Mucosa of stomach (tissue), 1 donor: ENCODE data around the gene STX8.
A peak's percentile ranks its signal among the peaks of the same experiment; 100 is the strongest.

ENCODE experiments used
- H3K27me3 ChIP-seq: one replicate; pipeline ENCODE4 v1.7.0; 2013; ENCODE audit warnings: mild to moderate bottlenecking, low read length; ENCODE audit not compliant: control insufficient read depth, insufficient read depth
- H3K36me3 ChIP-seq: one replicate; pipeline ENCODE4 v1.7.0; 2013; ENCODE audit warnings: low read length; ENCODE audit not compliant: control insufficient read depth, insufficient read depth
- H3K4me1 ChIP-seq: one replicate; pipeline ENCODE4 v1.7.0; 2013; ENCODE audit warnings: mild to moderate bottlenecking, low read length; ENCODE audit not compliant: control insufficient read depth, insufficient read depth
- H3K4me3 ChIP-seq: one replicate; pipeline ENCODE4 v1.7.0; 2013; ENCODE audit warnings: low read length
- H3K9ac ChIP-seq: one replicate; pipeline ENCODE4 v1.7.0; 2013; ENCODE audit warnings: mild to moderate bottlenecking, low read length, moderate library complexity
- H3K9me3 ChIP-seq: one replicate; pipeline ENCODE4 v1.7.0; 2013; ENCODE audit warnings: mild to moderate bottlenecking, low read length, moderate library complexity; ENCODE audit not compliant: control insufficient read depth
- donor health status: Pancreatic carcinoma.

STX8 gene

DNA sequence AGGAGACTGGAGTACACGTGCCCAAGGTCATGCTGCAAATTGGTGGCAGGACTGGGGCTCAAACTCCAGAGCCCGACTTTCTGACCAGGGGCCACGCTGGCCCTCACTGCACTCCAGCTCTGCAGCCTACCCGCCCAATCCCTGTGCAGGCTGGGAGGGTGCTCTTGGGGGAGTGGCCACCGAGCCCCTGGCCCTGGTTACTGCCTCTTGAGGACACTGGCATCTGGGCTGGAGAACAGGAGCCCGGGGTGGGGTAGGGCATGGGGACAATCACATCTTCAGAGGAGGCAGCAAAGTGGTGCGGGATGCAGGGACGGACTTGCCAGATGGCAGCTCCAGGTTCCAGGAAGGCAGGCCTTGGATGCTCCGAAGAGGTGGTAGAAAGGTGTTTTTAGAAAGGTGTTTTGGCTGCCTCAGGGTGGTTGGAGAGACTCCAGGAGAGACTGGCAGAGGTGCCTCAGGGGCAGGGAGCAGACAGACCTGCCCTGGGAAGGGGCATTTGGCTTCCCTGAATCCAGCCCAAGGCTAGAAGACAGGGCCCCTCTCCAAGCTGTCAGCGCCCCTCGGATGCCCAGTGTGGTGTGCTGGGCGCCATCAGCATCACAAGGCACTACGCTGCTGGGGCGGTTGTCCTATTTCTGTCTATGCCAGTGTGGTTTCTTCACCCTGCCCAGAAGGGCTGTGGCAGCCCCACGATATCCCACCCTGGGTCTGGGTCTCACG, 333.7 kb downstream of the STX8 start:
- H3K9ac ChIP-seq = no peak overlapping the region
- H3K36me3 ChIP-seq = no peaks in the 10 kb centered on the region
- H3K27me3 ChIP-seq = no peaks in the 10 kb centered on the region
- H3K4me1 ChIP-seq = peaks cover 39% of the 10 kb centered on the region
- no peaks in the 10 kb centered on the region for H3K9me3 ChIP-seq
- no peak overlapping the region for H3K4me3 ChIP-seq

GRCh38 chr17:9241371-9241712, 334.3 kb downstream of the STX8 start:
- Histone ChIP-seq H3K4me3 (no peak overlapping the region), H3K9ac (peak overlapping the region; percentile 71), H3K4me1 (peaks cover 39% of the 10 kb centered on the region), H3K36me3 (no peaks in the 10 kb centered on the region), H3K9me3 (no peaks in the 10 kb centered on the region), H3K27me3 (no peaks in the 10 kb centered on the region)

DNA sequence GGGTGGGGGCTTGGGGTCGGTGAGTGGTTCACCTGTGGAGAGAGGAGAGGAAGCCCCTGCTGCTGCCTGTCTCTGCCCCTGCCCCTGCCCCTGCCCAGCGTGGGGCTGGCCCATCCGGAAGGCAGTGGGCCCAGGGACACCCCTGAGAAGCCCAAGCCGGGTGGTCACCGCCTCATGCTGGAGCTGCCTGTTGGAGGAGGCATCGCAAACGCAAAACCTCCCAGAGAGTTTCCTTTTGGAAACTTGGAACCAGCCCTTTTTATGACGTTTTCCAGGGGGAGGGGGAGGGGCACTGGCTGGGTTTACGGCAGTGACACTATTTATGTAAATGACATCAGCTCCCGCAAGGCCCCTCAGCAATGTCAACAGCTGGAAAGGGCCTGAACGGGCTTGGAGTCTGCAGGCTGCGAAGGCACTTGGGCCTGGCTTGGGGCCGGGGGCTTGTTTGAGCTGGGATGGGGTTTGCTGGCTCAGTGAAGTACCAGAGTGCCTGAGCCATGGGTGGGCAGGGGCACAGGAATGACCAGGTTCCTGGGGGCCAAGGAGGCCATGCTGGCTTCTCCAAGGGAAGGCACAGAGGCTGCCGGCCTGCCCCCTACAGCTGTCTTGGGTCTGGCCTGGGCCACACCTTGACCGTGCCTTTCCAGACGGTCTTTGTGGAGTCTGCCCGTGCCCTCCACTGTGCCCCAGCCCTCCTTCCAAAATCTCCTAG, 334.8 kb downstream of the STX8 start:
- Histone ChIP-seq H3K36me3 (no peaks in the 10 kb centered on the region), H3K4me3 (peak overlapping the region; percentile 41), H3K4me1 (peaks cover 39% of the 10 kb centered on the region), H3K9me3 (no peaks in the 10 kb centered on the region), H3K9ac (peak overlapping the region; percentile 71), H3K27me3 (no peaks in the 10 kb centered on the region)

- Histone ChIP-seq H3K9ac (peak overlapping the region; percentile 71), H3K9me3 (no peaks in the 10 kb centered on the region), H3K4me3 (peak overlapping the region; percentile 41), H3K36me3 (no peaks in the 10 kb centered on the region), H3K27me3 (no peaks in the 10 kb centered on the region), H3K4me1 (peaks cover 39% of the 10 kb centered on the region)
Observed at GRCh38 chr17:9239793-9240658, 335.6 kb downstream of the STX8 start.

- Histone ChIP-seq H3K4me1 (peaks cover 33% of the 10 kb centered on the region), H3K9me3 (no peaks in the 10 kb centered on the region), H3K4me3 (peak overlapping the region; percentile 9), H3K9ac (peak overlapping the region; percentile 56), H3K27me3 (no peaks in the 10 kb centered on the region), H3K36me3 (no peaks in the 10 kb centered on the region)
Observed at GRCh38 chr17:9239246-9239792, 336.3 kb downstream of the STX8 start.

DNA sequence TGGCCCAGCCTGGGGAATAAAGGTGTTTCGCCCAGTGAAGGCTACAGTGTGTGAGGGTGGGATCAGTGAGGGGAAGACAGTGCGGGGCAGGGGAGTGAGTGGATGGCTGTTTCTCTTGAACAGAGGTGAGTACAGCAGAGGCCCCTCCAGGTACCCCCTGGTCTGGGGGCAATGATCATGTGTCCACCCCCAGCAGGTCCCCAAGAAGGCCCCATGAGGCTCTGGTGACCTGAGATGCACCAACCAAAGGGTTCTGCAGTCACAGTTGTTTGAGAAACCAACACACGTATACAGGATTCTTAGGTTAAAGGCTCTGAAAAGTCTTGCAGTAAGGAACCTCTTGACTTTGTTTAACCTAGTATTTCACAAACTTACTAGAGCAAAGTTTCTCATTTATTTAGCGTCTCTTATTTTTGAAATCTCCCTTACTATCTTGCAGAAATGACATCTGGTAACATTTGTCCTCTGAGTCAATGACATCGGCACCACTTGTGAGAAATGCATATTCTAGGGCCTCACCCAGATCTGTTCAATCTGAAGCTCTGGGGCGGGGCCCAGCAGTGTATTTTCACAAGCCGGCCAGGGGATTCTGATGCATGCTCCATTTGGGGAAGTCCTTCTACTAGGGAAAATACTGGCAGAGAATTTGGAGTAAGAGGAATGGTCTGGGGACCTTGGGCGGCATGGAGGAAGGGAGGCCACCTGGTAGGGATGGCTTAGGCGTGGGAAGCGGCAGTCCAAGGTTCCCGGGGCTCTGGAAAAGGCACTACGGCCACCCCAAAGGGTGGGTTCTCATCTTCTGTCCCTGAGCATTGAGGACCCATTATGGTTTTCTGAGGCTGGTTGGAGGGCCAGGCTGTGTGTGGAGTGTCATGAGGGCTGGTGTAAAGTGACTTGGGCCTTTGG, 337.0 kb downstream of the STX8 start:
- no peaks in the 10 kb centered on the region for H3K27me3 ChIP-seq
- H3K9me3 ChIP-seq = no peaks in the 10 kb centered on the region
- no peak overlapping the region for H3K9ac ChIP-seq
- no peaks in the 10 kb centered on the region for H3K36me3 ChIP-seq
- peaks cover 28% of the 10 kb centered on the region for H3K4me1 ChIP-seq
- H3K4me3 ChIP-seq = no peak overlapping the region

- H3K9me3 ChIP-seq = no peaks in the 10 kb centered on the region
- peaks cover 5% of the 10 kb centered on the region for H3K27me3 ChIP-seq
- H3K9ac ChIP-seq = no peak overlapping the region
- H3K36me3 ChIP-seq = no peaks in the 10 kb centered on the region
- no peak overlapping the region for H3K4me3 ChIP-seq
- peaks cover 28% of the 10 kb centered on the region for H3K4me1 ChIP-seq
Observed at GRCh38 chr17:9237661-9238301, 337.8 kb downstream of the STX8 start.

DNA sequence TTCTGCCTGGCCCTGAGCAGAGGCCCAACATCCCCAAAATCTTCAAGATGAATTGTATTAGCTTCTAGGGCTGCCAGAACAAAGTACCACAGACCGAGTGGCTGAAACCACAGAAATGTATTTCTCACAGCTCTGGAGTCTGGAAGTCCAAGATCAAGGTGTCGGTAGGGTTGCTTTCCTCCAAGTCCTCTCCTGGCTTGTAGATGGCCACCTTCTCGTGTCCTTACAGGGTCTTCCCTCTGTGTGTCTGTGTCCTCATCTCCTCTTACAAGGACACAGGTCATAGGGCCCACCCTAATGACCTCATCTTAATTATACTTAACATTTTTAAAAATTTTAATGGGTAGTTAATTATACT, 338.6 kb downstream of the STX8 start:
- no peak overlapping the region for H3K9ac ChIP-seq
- H3K4me3 ChIP-seq = no peak overlapping the region
- no peaks in the 10 kb centered on the region for H3K9me3 ChIP-seq
- peaks cover 23% of the 10 kb centered on the region for H3K4me1 ChIP-seq
- H3K27me3 ChIP-seq = peaks cover 5% of the 10 kb centered on the region
- no peaks in the 10 kb centered on the region for H3K36me3 ChIP-seq

DNA sequence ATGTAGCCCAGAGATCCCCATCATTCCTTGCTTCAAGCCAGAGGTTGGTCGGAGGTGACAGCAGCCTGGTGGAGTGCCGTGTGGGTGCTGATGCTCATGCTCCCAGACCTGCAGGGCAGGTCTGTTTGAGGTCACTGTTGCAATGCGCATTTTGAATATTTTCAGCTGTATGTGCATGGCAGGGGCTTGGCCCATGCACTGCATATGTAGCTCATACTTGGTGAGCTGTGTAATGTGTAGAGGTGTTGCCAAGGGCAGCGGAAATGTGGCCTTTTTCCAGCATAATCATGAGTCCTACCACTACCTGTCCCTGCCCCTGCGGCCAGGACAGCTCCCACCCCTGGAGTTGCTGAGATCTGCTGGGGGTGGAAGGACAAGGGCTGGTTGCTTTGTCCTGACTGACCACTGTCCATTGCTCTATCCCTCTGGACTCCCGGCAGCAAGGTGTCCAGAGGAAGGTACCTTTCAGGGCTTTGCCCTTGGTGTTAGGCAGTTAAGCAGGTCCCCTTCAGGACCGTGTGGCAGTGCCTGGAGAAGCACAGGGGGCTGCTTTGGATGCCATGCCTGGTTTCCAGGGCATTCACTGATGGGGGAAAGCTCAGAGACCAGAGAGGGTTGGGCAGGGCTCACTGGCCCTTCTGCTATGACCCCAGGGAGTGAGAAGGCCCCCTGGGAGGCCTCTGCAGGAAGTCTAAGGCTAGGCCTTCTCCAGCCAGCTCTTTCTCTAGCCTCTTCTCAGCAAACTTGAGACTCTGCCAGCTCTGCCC, 339.2 kb downstream of the STX8 start:
- H3K4me3 ChIP-seq = no peak overlapping the region
- no peaks in the 10 kb centered on the region for H3K9me3 ChIP-seq
- no peak overlapping the region for H3K9ac ChIP-seq
- peaks cover 22% of the 10 kb centered on the region for H3K4me1 ChIP-seq
- H3K27me3 ChIP-seq = peaks cover 5% of the 10 kb centered on the region
- H3K36me3 ChIP-seq = no peaks in the 10 kb centered on the region

GRCh38 chr17:9235346-9235745, 340.3 kb downstream of the STX8 start:
- peaks cover 5% of the 10 kb centered on the region for H3K27me3 ChIP-seq
- no peak overlapping the region for H3K9ac ChIP-seq
- no peak overlapping the region for H3K4me3 ChIP-seq
- H3K36me3 ChIP-seq = no peaks in the 10 kb centered on the region
- H3K4me1 ChIP-seq = peaks cover 13% of the 10 kb centered on the region
- no peaks in the 10 kb centered on the region for H3K9me3 ChIP-seq
